Measurements from ENCODE around the gene RAE1. TPM values are rescaled to one million over a fixed set of nuclear protein-coding genes. Genes with fewer than 3 reads are reported as not detected.

The RAE1 gene
- total and polyA plus RNA-seq, 2 of the 4 experiments (the other 2 are of a cell fraction), result 32.8 to 80.5 TPM

DNA sequence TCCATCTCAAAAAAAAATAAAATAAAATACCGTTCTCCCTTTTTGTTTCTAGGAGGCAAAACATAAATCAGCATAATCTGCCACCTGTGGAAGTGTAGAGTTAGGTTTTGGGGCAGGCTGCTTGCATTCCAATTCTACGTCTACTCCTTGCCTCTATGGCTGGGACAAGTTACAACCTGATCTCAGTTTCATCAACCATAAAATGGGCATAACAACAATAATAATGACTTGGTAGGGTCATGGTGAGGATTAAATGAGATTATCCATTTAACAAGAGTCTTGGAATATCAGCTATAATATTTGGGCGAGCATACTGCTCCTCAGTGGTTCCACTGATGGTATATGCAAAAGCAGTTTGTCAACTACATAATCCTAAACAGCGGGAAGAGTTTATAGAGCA, 3.7 kb upstream of the RAE1 start:
- H3K14ac ChIP-seq (replicated peaks; ENCODE audit: low read depth, low read length), result no peak overlapping the region
- CTCF ChIA-PET, result interaction anchor here (1.0 kb wide), 2 partner anchors 19 to 797 kb away, joined by 3 to 7 read pairs; no protein-coding TSS in a partner anchor
- H2BK5ac ChIP-seq (ENCODE audit: low read depth, low read length, poor library complexity, severe bottlenecking), result no peak overlapping the region
- H4K20me1 ChIP-seq (ENCODE audit: insufficient read depth, low read length), result peaks cover 3% of the 10 kb centered on the region
- H2BK15ac ChIP-seq (ENCODE audit: low read depth, low read length), result no peak overlapping the region
- no peak overlapping the region for H3K18ac ChIP-seq (ENCODE audit: low read depth, low read length)
- no peak overlapping the region for H4K91ac ChIP-seq (ENCODE audit: insufficient read depth, low read depth, low read length)
- H4K8ac ChIP-seq (ENCODE audit: low read depth in 2 of 2, low read length in 2 of 2), result no peak overlapping the region
- intact Hi-C loops (cut with micrococcal nuclease) (no loop called here), dilution Hi-C loops (cut with HindIII; ENCODE audit: low sequenced_read_pairs, unreplicated experiment) (no loop called here), in situ Hi-C loops (cut with MboI; ENCODE audit: low sequenced_read_pairs) (loop anchor here (5.0 kb wide), 1 partner anchor 795 kb away; no protein-coding TSS in a partner anchor)
- H3K23ac ChIP-seq (ENCODE audit: low read depth, low read length), result no peak overlapping the region
- no peak overlapping the region for H3K56ac ChIP-seq (ENCODE audit: extremely low read depth, insufficient read depth, low read length)
- no peak overlapping the region for H2BK120ac ChIP-seq (ENCODE audit: low read depth, low read length)
- no CpG with 5 or more reads among the region's 4 CpGs for WGBS, 2 experiments (ENCODE audit: extremely low coverage in 2 of 2, insufficient read length in 1 of 2)
- TF ChIP-seq MXI1 (IDR thresholded peaks at IDR 0.05; ENCODE audit: borderline replicate concordance, low read depth, low read length) (no peak), CHD1 (IDR thresholded peaks at IDR 0.05; ENCODE audit: low read depth, low read length) (no peak), BHLHE40 (IDR thresholded peaks at IDR 0.05; ENCODE audit: low read depth, low read length) (no peak), FOS (IDR thresholded peaks at IDR 0.05; ENCODE audit: low read depth, low read length) (no peak), MAFK (IDR thresholded peaks at IDR 0.05; ENCODE audit: low read depth, low read length) (no peak), RCOR1 (IDR thresholded peaks at IDR 0.05; ENCODE audit: insufficient replicate concordance, low read length) (no peak), SMC3 (IDR thresholded peaks at IDR 0.05; ENCODE audit: low read depth, low read length) (no peak), POLR2A (IDR thresholded peaks at IDR 0.05; ENCODE audit: low read depth, low read length) (no peak), RAD21 (IDR thresholded peaks at IDR 0.05; ENCODE audit: low read length) (no peak), CEBPB (IDR thresholded peaks at IDR 0.05; ENCODE audit: low read depth, low read length) (no peak), NFE2L2 (IDR thresholded peaks at IDR 0.05; ENCODE audit: low read depth, low read length) (no peak), RFX5 (IDR thresholded peaks at IDR 0.05; ENCODE audit: low read depth, low read length) (no peak), MAZ (IDR thresholded peaks at IDR 0.05; ENCODE audit: borderline replicate concordance, low read depth, low read length) (no peak), ELK1 (IDR thresholded peaks at IDR 0.05; ENCODE audit: borderline replicate concordance, low read depth, low read length) (no peak)
- TF ChIP-seq, protein P1, sequence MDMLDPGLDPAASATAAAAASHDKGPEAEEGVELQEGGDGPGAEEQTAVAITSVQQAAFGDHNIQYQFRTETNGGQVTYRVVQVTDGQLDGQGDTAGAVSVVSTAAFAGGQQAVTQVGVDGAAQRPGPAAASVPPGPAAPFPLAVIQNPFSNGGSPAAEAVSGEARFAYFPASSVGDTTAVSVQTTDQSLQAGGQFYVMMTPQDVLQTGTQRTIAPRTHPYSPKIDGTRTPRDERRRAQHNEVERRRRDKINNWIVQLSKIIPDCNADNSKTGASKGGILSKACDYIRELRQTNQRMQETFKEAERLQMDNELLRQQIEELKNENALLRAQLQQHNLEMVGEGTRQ (IDR thresholded peaks at IDR 0.05; ENCODE audit: low read depth, low read length), result no peak
- H3K4me1 ChIP-seq (ENCODE audit: control insufficient read depth, insufficient read depth, low read length), result peaks cover 3% of the 10 kb centered on the region; the same call in 1 of the 2 replicates
- H3K27ac ChIP-seq (ENCODE audit: insufficient read depth, low read length), result no peak overlapping the region
- no peak overlapping the region for H3K4me2 ChIP-seq (ENCODE audit: low read depth, low read length)
- POLR2A ChIA-PET (ENCODE audit: unreplicated experiment), result no interaction called here
- H2AK5ac ChIP-seq (ENCODE audit: low read depth, low read length), result no peak overlapping the region
- H3K79me1 ChIP-seq (ENCODE audit: low read depth in 1 of 2, low read length in 2 of 2), result peaks cover 0 to 10% of the 10 kb centered on the region in 2 experiments; a peak in 2 of 4 replicates
- H4K5ac ChIP-seq (ENCODE audit: low read depth, low read length), result no peak overlapping the region
- no peaks in the 10 kb centered on the region for H3K9me3 ChIP-seq (ENCODE audit: control insufficient read depth, insufficient read depth, low read length)
- H3K36me3 ChIP-seq (ENCODE audit: control insufficient read depth, insufficient read depth, low read length), result no peaks in the 10 kb centered on the region
- no peak overlapping the region for H2AK9ac ChIP-seq (replicated peaks; ENCODE audit: low read depth, low read length, poor library complexity)
- no peak overlapping the region for H3K4me3 ChIP-seq (ENCODE audit: insufficient read depth, low read depth, low read length)
- BruUV-seq (replicated peaks), result no TSS peak
- no peak for DNase-seq
- H2AFZ ChIP-seq (replicated peaks; ENCODE audit: low read length, poor library complexity), result no peak overlapping the region
- no peak for ATAC-seq (ENCODE audit: low read depth)
- H3K4ac ChIP-seq (ENCODE audit: low read depth, low read length), result no peak overlapping the region
- no peaks in the 10 kb centered on the region for H3K9me1 ChIP-seq (ENCODE audit: insufficient read depth, low read length)
- H2BK20ac ChIP-seq (ENCODE audit: low read depth, low read length), result no peak overlapping the region
- no peak overlapping the region for H3K9ac ChIP-seq (ENCODE audit: low read depth, low read length)
- no peaks in the 10 kb centered on the region for H3K27me3 ChIP-seq (ENCODE audit: control insufficient read depth, insufficient read depth, low read length)

Data from IMR-90 (cell line).